HFFc6 (cell line): ENCODE data around the gene FOXN1. TPM values are rescaled to one million over a fixed set of nuclear protein-coding genes. Genes with fewer than 3 reads are reported as not detected.

Experiments used
- DNase-seq: peaks from one replicate; pipeline ENCODE4 v3.0.0-alpha.2; 2018
- H3K27ac Mint-ChIP-seq: 2 replicates; pipeline ENCODE4 v1.8.0; 2020; ENCODE audit warnings: mild to moderate bottlenecking, mixed read lengths
- H3K27me3 Mint-ChIP-seq: 2 replicates; pipeline ENCODE4 v1.8.0; 2021; ENCODE audit warnings: mild to moderate bottlenecking, moderate library complexity, mixed read lengths; ENCODE audit not compliant: insufficient read depth
- H3K36me3 Mint-ChIP-seq: 2 replicates; pipeline ENCODE4 v1.8.0; 2021; ENCODE audit warnings: low read depth, mixed read lengths
- H3K4me1 Mint-ChIP-seq: 2 replicates; pipeline ENCODE4 v1.8.0; 2020; ENCODE audit warnings: low read depth, mixed read lengths
- H3K4me3 Mint-ChIP-seq: 2 replicates; pipeline ENCODE4 v1.8.0; 2020; ENCODE audit warnings: mild to moderate bottlenecking, moderate library complexity, mixed read lengths
- H3K9me3 Mint-ChIP-seq: 2 replicates; pipeline ENCODE4 v1.8.0; 2020; ENCODE audit warnings: mild to moderate bottlenecking, mixed read lengths
- total RNA-seq, 6 experiments: library from RNA; stranded (reverse); fragmentation: NEBNext Ultra II Directional; extraction: Animal tissue kit (Norgen Biotek cat#: 25700); gene quantifications; 2 replicates in 1 of 6; 3 replicates in 5 of 6; pipeline ENCODE4 v1.2.3, GENCODE V29; 2021
- TF ChIP-seq, protein P1 (sequence below): fragments of 200-600 bp; sonication (generic); IDR thresholded peaks from 2 replicates; pipeline ENCODE4 v1.5.0; 2021; ENCODE audit warnings: antibody characterized with exemption, mild to moderate bottlenecking

Gene FOXN1
- total RNA-seq, 6 experiments from 2014 or later, result not detected

DNA sequence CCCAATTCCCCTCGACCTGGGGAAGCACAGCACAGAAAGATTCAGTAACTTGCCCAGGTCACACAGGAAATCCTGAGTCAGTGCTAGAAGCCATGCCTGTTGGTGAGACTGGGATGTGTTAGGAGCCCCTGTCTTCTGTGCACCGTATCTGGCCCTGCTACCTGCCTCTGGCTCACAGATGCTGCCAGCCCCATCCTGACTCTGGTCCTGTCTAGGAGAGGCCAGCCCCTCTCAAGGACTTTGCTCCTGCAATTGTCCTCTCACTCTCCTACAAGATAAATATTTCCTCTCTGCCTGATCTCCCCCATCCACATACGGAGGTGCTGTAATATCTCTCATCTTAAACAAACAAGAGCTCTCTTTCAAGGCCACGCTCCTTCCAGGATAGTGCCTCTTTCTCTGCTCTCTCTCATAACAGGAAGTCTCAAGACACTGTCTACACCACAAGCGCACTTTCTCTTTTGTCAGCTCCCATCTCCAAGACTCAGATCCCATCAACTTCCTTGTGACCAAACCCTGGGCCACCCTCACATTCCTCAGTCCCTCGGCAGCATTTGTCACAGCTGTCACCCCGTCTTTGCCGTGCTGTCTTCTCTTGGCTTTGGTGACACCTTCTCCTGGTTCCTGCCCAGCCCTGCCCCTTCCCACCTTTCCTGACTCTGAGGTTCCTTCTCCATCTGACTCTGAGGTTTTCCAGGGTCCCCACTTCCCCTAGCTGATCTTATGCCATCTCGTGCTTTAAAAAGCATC lies 30.8 kb upstream of the FOXN1 start:
- no peak overlapping the region for H3K4me3 Mint-ChIP-seq
- no peaks in the 10 kb centered on the region for H3K4me1 Mint-ChIP-seq
- no peak overlapping the region for H3K27ac Mint-ChIP-seq

DNA sequence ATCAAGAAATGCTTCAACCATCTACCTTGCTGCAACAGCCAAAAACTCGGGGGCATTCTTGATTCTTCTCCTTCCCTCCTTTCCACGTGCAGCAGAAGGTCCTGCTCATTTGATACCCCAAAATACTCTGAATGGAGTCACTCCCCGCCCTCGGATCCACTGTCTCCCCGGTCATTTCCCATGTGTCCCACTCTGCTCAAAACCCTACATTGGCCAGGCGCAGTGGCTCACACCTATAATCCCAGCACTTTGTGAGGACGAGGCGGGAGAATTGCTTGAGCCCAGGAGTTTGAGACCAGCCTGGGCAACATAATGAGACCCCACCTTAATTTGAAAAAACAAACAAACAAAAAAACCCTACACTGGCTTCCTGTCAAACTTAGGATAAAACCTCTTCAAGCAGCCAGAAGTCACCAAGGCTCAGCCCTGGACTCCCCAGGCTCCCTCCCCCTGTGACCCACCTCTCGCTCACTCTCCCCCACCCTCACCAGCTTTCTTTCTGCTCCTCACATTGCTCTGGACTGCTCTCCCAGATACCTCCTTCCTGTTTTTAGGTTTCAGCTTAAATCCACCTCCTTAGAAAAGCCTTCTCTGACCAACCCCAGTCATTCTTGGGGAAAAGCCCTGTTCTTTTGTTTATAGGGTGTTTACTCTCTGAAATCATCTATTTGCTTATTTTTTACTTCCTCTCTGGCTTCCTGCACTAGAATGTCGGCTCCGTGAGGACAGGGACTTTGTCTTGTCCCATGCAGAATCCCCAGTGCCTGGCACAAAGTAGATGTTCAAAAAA lies 29.9 kb upstream of the FOXN1 start:
- TF ChIP-seq, protein P1, sequence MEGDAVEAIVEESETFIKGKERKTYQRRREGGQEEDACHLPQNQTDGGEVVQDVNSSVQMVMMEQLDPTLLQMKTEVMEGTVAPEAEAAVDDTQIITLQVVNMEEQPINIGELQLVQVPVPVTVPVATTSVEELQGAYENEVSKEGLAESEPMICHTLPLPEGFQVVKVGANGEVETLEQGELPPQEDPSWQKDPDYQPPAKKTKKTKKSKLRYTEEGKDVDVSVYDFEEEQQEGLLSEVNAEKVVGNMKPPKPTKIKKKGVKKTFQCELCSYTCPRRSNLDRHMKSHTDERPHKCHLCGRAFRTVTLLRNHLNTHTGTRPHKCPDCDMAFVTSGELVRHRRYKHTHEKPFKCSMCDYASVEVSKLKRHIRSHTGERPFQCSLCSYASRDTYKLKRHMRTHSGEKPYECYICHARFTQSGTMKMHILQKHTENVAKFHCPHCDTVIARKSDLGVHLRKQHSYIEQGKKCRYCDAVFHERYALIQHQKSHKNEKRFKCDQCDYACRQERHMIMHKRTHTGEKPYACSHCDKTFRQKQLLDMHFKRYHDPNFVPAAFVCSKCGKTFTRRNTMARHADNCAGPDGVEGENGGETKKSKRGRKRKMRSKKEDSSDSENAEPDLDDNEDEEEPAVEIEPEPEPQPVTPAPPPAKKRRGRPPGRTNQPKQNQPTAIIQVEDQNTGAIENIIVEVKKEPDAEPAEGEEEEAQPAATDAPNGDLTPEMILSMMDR, result no peak
- DNase-seq, result no peak
- H3K27ac Mint-ChIP-seq, result no peak overlapping the region

More for the DNA sequence above, 30.8 kb upstream of the FOXN1 start:
- Mint-ChIP-seq H3K9me3 (no peaks in the 10 kb centered on the region), H3K36me3 (no peaks in the 10 kb centered on the region), H3K27me3 (peaks cover 62% of the 10 kb centered on the region)
- TF ChIP-seq, protein P1, result no peak
- no peak for DNase-seq

DNA sequence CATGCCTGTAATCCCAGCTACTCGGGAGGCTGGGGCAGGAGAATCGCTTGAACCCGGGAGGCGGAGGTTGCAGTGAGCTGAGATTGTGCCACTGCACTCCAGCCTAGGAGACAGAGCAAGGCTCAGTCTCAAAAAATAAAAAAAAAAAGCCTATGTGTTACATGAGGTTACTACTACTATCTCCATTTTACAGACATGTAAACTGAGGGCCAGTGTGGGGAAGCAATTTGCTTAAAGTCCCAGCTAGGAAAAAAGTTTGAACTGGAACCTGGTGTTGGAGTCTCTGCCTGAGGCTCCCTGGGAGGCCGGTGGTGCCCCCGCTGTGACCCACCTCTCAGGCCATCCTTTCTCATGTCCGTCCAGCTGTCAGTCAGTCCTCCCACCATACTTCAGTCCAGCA lies 28.2 kb upstream of the FOXN1 start:
- DNase-seq, result no peak
- no peaks in the 10 kb centered on the region for H3K36me3 Mint-ChIP-seq

More for the DNA sequence above, 29.9 kb upstream of the FOXN1 start:
- H3K9me3 Mint-ChIP-seq, result no peaks in the 10 kb centered on the region
- H3K4me1 Mint-ChIP-seq, result no peaks in the 10 kb centered on the region
- H3K4me3 Mint-ChIP-seq, result no peak overlapping the region
- H3K36me3 Mint-ChIP-seq, result no peaks in the 10 kb centered on the region
- peaks cover 56% of the 10 kb centered on the region for H3K27me3 Mint-ChIP-seq

DNA sequence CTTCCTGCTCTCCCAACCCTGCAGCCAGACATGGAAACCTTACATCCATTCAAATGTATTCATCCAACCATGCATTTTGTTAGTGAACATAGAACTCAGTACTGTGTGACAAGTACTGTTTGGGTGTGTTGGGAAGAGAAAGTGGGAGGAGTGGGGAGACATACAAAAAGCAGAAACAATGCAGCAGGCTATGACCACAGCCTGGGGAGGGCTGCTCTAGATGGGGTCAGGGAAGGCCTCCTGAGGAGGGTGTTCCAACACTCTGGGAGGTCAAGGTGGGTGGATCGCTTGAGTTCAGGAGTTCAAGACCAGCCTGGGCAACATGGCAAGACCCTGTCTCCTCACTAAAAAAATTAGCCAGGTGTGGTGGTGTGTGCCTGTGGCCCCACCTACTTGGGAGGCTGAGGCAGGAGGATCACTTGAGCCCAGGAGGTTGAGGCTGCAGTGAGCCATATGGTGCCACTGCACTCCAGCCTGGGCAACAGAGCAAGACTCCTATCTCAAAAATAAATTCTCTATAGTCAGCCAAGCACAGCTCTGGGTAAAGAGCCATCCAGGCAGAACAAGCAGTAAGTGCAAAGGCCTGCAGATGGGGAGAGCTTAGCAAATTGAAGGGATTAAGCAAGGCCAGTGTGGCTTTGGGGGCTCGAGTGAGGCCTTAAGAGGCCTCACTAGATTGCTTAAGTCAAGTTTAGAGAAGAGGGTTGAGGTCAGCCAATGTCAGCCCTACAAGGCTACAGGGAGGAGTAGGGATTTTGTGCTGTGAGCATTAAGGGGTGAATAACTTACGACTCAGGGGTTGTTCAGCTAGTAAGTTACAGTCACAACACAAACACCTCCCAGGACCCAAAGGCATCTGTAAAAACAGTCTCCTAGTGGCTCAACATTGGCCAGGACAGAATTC lies 27.2 kb upstream of the FOXN1 start:
- Mint-ChIP-seq H3K4me1 (no peaks in the 10 kb centered on the region), H3K27me3 (peaks cover 53% of the 10 kb centered on the region), H3K36me3 (no peaks in the 10 kb centered on the region), H3K4me3 (no peak overlapping the region), H3K27ac (no peak overlapping the region), H3K9me3 (no peaks in the 10 kb centered on the region)
- no peak for DNase-seq
- TF ChIP-seq, protein P1, result no peak

More for the DNA sequence above, 28.2 kb upstream of the FOXN1 start:
- TF ChIP-seq, protein P1, result no peak
- H3K4me1 Mint-ChIP-seq, result no peaks in the 10 kb centered on the region
- H3K4me3 Mint-ChIP-seq, result no peak overlapping the region
- no peak overlapping the region for H3K27ac Mint-ChIP-seq
- peaks cover 55% of the 10 kb centered on the region for H3K27me3 Mint-ChIP-seq
- no peaks in the 10 kb centered on the region for H3K9me3 Mint-ChIP-seq

DNA sequence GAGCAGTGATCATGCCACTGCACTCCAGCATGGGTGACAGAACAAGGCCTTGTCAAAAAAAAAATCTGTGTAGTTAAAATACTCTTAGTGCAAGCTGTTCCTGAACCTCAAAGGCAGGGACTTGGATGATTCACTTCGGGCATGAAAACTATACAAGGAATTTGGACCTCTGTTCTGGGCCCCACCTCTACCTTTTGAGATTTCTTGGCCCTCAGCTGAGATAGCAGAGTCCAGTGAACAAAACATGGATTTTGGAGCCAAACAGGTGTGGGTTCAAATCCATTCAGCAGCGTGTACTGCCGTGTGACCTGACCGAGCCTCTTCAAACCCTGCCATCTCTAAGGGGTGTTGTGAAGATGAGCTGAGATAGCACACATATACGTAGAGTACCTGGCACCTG lies 25.9 kb upstream of the FOXN1 start:
- Mint-ChIP-seq H3K4me1 (no peaks in the 10 kb centered on the region), H3K27me3 (peaks cover 50% of the 10 kb centered on the region), H3K36me3 (no peaks in the 10 kb centered on the region), H3K27ac (no peak overlapping the region), H3K9me3 (no peaks in the 10 kb centered on the region), H3K4me3 (no peak overlapping the region)
- TF ChIP-seq, protein P1, result no peak
- DNase-seq, result no peak
